Central memory CD4-positive, alpha-beta T cell (primary cell): ENCODE data around the gene MYEOV.

Experiments
- DNase-seq: peaks from one replicate; pipeline ENCODE4 v3.0.0; 2022

MYEOV gene

GRCh38 chr11:69302447-69303020 is 8.6 kb downstream of the MYEOV start:
- no peak for DNase-seq

GRCh38 chr11:69303427-69303826 is 9.5 kb downstream of the MYEOV start:
- no peak for DNase-seq

GRCh38 chr11:69304258-69304657 is 10.3 kb downstream of the MYEOV start:
- no peak for DNase-seq

GRCh38 chr11:69304686-69305085 is 10.7 kb downstream of the MYEOV start:
- no peak for DNase-seq

- no peak for DNase-seq
These were observed 12.1 kb downstream of the MYEOV start for GRCh38 chr11:69305885-69306540.

- DNase-seq: no peak
These were observed 12.9 kb downstream of the MYEOV start for GRCh38 chr11:69306821-69307220.

GRCh38 chr11:69307421-69307820 is 13.5 kb downstream of the MYEOV start:
- no peak for DNase-seq

- DNase-seq: no peak
These were observed 14.0 kb downstream of the MYEOV start for GRCh38 chr11:69307871-69308431.

GRCh38 chr11:69308491-69308911 is 14.5 kb downstream of the MYEOV start:
- DNase-seq: no peak

- no peak for DNase-seq
These were observed 15.1 kb downstream of the MYEOV start for GRCh38 chr11:69308936-69309615.

GRCh38 chr11:69309631-69310280 is 15.8 kb downstream of the MYEOV start:
- DNase-seq: no peak

GRCh38 chr11:69310351-69310750 is 16.4 kb downstream of the MYEOV start:
- DNase-seq: no peak

- no peak for DNase-seq
These were observed 17.2 kb downstream of the MYEOV start for GRCh38 chr11:69310934-69311766.

- no peak for DNase-seq
These were observed 17.9 kb downstream of the MYEOV start for GRCh38 chr11:69311767-69312385.

GRCh38 chr11:69312453-69313404 is 18.8 kb downstream of the MYEOV start:
- DNase-seq: no peak

- DNase-seq: no peak
These were observed 20.0 kb downstream of the MYEOV start for GRCh38 chr11:69313992-69314391.

- DNase-seq: no peak
These were observed 20.6 kb downstream of the MYEOV start for GRCh38 chr11:69314555-69314954.

- no peak for DNase-seq
These were observed 23.0 kb downstream of the MYEOV start for GRCh38 chr11:69316956-69317355.

GRCh38 chr11:69317401-69318092 is 23.6 kb downstream of the MYEOV start:
- DNase-seq: no peak

GRCh38 chr11:69318093-69318420 is 24.1 kb downstream of the MYEOV start:
- no peak for DNase-seq
